C4-2B (cell line): ENCODE data around the gene LHFPL2.

ENCODE experiments used
- H3K27ac ChIP-seq: fragments of 450-650 bp; 2 replicates; pipeline ENCODE4 v1.5.1; 2017
- CTCF ChIP-seq: fragments of 450-650 bp; conservative IDR thresholded peaks from 2 replicates; pipeline ENCODE4 v1.5.1; 2017; ENCODE audit warnings: mild to moderate bottlenecking
- ZFX ChIP-seq: fragments of 450-650 bp; IDR thresholded peaks from 2 replicates; pipeline ENCODE4 v1.6.1; 2017

The LHFPL2 gene

DNA sequence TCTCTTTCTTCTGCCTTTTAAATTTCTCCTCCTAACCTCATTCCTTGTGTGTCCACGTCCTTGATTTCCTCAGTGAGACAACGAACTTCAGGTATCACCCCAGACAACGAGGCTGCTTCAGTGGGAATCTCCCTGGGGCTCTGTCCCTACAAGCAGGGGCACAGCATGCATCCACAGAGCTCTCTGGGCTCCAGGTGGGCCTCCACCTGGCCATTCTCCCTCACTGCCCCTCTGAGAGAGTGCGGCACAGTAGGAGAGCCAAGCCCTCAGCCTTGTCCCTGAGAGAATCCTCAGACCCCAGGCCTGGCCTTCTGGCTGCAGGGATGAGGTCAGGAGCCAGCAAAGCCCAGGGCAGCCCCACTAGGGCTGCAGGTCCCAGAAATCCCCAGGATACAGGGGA is 105.3 kb downstream of the LHFPL2 start:
- TF ChIP-seq CTCF, result no peak
- TF ChIP-seq ZFX, result no peak
- no peak overlapping the region for H3K27ac ChIP-seq

- no peak overlapping the region for H3K27ac ChIP-seq
- no peak for TF ChIP-seq ZFX
- no peak for TF ChIP-seq CTCF
Measured at GRCh38 chr5:78542321-78542840, 106.2 kb downstream of the LHFPL2 start.

DNA sequence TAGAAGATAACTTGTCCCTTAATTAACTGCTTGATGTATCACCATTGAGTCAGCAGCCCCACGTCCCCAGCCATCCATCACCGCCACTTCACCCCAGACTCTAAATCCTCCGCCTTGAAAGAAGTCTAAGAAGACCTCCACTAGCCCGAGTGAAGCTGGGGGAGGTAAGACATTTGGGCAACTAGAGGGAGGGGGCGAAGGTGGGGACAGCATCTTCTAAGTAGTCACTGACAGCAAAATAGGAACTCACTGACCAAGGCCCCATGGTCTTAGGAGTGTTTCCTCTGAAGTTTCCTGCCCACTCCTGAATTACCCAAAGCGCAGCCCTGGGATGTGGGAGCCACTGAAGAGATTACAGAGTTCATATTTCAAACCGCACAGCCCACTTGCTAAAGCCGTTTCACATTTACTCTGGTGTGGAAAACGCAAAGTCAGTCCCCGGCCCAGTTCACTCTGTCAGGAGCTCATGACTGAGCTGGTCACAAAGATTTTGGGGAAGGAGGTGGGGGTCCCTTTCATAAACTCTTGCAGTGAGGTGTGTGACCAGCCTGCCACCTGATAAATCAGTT is 107.4 kb downstream of the LHFPL2 start:
- no peak for TF ChIP-seq CTCF
- no peak for TF ChIP-seq ZFX
- H3K27ac ChIP-seq, result no peak overlapping the region

GRCh38 chr5:78540335-78541085 is 108.1 kb downstream of the LHFPL2 start:
- H3K27ac ChIP-seq, result no peak overlapping the region
- TF ChIP-seq ZFX (no peak), CTCF (no peak)

GRCh38 chr5:78538240-78538850 is 110.2 kb downstream of the LHFPL2 start:
- TF ChIP-seq ZFX (no peak), CTCF (no peak)
- H3K27ac ChIP-seq, result no peak overlapping the region

GRCh38 chr5:78537821-78538220 is 110.8 kb downstream of the LHFPL2 start:
- peak; percentile 53 for TF ChIP-seq CTCF
- TF ChIP-seq ZFX, result no peak
- H3K27ac ChIP-seq, result no peak overlapping the region

DNA sequence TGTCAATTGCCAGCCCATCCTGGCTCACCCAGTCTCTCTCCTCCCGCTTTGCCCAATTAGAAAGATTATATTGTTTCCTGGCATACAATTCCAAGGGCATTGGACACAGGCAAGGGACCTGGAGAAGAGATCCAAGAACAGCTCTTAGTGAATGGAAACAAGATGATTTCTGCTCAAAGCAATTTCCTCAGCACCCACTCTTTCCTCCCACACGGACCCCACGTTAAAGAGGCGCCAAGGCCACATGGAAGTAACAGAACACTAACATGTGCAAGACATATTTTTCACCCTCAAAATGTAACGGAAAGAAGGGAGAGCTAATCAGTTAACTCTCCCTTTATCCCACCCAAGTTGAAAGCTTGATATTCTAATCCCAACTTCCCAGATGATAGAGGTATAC is 111.2 kb downstream of the LHFPL2 start:
- H3K27ac ChIP-seq, result no peak overlapping the region
- no peak for TF ChIP-seq CTCF
- TF ChIP-seq ZFX, result no peak
